GM18508 (cell line): ENCODE results near the gene TSSC4.

Source experiments
- ATAC-seq: cut with Tn5 transposase; IDR thresholded peaks from one replicate; pipeline ENCODE4 v1.9.1; 2021; ENCODE audit warnings: moderate number of reproducible peaks; ENCODE audit not compliant: insufficient read depth, unreplicated experiment

The TSSC4 gene

DNA sequence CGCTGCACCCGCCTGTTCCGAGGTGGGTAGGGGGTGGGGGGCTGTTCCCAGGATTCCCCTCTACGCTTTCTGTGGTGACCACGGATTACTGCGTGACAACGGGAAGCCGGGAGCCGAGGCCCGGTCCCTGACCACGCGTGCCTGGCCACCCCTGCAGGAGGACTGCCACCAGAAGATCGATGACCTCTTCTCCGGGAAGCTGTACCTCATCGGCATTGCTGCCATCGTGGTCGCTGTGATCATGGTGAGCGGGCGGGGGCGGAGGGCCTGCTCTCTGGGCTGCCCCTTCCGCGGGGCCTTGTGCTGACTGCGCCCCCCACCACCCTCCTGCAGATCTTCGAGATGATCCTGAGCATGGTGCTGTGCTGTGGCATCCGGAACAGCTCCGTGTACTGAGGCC lies 4.1 kb upstream of the TSSC4 start:
- no peak for ATAC-seq

DNA sequence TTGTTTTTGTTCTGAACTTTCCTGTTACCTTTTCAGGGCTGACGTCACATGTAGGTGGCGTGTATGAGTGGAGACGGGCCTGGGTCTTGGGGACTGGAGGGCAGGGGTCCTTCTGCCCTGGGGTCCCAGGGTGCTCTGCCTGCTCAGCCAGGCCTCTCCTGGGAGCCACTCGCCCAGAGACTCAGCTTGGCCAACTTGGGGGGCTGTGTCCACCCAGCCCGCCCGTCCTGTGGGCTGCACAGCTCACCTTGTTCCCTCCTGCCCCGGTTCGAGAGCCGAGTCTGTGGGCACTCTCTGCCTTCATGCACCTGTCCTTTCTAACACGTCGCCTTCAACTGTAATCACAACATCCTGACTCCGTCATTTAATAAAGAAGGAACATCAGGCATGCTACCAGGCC lies 3.5 kb upstream of the TSSC4 start:
- no peak for ATAC-seq

DNA sequence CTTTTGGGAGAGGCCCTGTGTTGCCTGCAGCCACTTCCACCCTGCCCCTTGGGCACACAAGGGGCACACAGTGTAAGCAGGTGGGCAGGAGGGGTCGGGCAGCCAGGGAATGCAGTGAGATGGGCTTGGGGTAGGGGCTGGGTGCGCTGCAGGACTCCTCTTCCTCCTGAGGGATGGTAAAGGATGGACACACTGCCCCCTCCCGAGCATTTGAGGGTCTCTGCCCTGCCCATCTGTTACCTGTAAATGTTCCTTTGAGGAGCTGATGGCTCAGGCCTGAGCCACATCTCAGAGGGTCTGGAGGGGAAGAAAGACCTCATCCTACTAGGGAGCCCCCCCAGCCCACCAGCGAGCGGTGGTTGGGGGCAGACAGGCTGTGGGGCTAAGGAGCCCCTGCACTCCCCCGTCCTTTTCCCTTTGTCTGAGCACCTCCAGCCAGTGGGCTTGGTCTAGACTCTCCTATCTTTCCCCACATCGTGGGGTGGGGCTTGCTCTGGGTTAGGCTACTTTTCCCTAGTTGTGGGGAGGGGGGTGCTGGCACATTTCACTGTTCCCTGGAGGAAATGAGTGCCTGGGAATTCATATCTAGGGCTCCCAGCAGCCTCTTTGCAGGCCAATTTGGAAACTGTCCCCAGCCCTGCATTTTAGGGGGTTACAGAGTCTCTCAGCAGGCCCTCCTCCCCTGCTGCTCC lies 1.7 kb upstream of the TSSC4 start:
- ATAC-seq = no peak

DNA sequence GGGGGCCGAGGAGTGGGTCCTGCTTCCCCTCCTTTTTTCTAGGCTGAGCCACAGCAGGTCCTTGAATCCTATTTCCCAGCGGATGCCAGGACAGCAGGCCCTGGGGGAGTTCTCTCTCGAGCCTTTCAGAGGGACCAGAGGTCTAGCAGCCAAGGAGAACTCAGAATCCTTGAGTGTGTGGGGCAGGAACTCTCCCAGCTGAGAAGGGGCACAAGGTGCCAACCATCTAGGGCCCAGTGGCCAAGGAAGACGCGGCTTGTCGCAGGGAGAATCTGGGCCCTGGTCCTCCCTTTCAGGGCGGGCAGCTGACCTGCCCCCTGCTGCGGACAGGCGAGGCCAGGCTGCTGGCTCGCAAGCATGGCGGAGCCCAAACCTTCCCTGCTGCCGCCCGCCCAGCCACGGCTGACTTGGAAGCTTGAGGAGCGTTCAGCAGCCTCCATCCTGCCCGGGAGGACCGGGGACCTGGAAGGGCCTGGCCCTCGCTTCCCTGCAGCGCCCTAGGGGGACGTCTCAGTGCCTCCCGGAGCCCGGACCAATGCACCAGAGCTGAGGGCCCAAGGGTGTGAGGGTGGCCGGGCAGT lies 972 bp upstream of the TSSC4 start:
- peak; percentile 1 for ATAC-seq

DNA sequence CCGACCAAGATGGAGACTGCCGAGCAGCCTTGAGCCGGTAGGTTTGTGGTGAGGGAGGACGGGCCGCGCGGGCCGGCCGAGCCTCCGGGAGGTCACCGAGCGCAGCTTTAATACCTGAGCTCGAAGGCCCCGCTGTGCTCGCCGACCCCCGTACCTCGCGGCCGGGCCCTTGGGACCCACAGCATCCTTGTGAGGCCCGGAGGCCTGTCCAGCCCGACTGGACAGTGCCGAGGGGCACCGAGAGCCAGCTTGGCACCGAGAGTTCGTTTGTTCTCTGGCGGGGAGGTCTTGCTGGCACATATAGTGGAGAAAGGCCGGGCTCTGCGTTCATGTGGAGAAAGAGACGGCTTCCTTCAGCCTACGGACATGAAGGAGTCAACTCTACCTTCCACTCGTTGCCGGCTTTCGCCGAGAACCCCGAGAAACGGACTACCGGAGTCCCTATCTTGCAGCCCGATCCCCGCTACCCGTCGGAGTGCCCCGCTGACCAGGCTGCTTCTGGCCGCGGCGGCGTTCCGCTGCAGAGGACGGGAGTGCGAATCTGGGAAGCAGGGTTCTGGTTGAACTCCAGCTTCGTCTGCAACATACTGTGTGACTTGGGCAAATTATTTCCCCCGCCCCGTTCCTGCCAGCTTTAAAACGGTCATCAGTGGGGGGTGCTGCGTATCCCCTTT lies 349 bp downstream of the TSSC4 start:
- peak; percentile 3 for ATAC-seq

DNA sequence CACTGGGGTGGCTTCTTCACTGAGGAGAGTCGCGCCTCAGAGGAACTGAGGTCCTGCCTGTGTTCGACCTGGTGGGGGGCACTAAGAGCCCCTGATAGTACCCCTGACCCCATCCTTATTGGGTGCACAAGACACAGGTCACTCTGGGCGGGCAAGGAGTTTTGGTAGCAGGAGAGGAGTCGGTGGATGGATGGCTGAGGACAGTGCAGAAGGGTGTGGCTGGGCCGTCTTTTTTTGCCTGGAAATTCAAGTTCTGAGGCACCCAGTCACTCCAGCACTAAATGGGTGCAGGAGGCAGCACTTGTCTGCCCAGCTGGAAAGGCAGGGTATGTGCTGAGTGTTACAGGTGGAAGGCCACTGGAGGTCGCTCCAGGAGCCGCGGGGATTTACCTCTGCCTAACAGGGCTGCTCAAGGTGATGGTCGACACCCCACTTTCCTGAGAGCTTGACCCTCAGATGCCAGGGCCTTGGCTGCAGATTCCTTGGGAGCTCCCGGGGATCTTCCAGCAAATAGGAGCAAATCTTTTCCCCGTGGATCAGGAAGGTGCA lies 960 bp downstream of the TSSC4 start:
- ATAC-seq = no peak

DNA sequence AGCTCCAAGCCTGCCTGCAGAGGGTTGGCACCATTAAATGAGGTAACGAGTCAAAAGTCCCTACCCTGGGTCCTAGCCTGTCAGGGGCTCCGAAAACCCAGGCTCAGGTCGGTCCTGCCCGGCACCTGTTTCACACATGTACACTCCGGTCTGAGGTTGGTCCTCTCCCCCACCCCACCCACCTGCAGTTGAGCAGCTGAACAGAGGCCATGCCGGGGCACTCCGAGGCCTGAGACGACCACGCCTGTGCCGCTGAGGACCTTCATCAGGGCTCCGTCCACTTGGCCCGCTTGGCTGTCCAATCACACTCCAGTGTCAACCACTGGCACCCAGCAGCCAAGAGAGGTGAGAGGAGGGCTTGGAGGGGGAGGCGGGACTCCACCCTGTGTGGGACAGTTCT lies 1.6 kb downstream of the TSSC4 start:
- ATAC-seq = no peak

DNA sequence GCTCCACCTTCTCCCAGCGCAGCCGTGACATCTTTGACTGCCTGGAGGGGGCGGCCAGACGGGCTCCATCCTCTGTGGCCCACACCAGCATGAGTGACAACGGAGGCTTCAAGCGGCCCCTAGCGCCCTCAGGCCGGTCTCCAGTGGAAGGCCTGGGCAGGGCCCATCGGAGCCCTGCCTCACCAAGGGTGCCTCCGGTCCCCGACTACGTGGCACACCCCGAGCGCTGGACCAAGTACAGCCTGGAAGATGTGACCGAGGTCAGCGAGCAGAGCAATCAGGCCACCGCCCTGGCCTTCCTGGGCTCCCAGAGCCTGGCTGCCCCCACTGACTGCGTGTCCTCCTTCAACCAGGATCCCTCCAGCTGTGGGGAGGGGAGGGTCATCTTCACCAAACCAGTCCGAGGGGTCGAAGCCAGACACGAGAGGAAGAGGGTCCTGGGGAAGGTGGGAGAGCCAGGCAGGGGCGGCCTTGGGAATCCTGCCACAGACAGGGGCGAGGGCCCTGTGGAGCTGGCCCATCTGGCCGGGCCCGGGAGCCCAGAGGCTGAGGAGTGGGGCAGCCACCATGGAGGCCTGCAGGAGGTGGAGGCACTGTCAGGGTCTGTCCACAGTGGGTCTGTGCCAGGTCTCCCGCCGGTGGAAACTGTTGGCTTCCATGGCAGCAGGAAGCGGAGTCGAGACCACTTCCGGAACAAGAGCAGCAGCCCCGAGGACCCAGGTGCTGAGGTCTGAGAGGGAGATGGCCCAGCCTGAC lies 2.5 kb downstream of the TSSC4 start:
- no peak for ATAC-seq

DNA sequence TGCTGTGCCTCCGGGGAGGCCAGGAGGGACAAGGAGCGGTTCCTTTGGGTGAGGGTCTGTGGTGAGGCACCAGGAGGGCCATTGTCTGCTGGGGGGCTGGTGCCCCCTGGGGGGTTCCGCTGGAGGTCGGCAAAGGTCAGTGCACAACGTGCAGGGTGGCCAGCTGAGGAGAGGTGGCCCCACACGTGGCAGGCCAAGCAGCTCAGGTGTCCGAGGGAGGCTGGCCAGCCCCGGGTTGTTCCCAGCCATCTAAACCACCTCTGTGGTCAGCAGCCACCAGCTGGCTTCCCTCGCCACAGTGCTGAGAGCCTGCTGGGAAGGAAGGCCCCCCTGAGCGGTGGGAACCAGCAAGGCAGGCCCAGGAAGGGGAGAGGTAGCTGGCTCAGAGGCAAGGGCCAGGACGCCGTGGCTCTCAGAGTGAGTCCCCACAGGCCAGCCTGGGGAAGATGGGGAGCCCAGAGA lies 4.2 kb downstream of the TSSC4 start:
- ATAC-seq = no peak

DNA sequence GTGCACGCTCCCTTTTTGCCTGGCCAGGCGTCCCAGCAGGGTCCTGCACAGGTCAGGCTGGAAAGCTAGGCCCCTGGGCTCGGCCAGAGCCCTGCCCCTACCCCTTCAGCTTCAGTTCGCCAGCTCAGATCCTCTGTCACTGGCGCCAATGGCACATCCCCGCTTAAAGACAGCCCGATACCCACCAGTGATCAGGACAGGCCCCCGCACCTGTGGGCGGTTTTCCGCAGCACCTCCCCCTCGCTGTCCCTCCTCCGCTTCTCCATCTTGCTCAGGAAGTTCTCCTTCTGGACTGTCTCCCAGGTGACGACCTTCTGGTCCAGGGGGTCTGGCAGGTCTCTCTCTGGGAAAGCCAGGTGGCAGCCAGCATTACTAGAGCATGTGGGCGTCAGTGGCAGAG lies 5.9 kb downstream of the TSSC4 start:
- ATAC-seq = no peak

DNA sequence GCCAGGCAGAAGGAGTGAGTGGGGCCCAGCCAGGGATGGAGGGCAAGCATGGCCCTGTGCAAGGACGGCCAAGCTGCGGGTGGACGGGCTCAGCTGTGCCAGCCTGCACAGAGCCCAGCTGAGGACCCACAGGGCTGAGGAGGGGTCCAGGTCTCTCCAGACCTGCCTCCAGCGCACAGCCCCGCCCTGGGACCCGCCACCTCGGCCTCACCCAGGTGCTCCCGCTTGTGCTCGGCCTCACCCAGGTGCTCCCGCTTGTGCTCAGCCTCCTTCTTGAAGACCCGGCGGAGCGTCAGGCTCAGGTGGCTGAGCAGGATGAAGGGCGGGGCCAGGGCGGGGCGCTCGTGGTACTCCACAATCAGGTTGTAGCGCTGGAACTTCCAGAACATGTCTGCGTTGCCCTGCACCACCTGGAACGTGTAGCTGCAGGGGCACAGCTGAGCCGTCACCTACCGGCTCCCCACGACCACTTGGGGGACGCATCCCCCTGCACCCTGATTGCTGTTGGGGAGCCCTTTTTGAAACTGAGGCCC lies 6.4 kb downstream of the TSSC4 start:
- ATAC-seq = no peak

DNA sequence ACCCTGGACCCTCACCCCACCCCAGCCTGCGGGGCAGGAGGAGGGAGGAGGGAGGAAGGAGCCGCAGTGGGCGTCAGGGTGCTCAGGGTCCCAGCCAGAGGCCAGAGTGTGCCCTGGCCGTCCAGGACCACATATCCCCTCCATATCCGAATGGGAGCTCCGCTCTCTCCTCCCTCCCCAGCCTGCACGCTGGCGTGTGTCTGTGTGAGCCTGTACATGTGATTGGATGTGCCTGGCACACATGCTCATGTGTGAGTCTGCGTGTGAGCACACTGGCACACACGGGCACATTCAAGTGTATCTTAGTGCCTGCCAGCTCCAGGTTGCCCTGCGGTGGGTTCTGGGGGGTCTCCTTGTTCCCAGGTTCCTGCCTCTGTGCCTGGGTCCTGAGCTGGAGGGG lies 8.1 kb downstream of the TSSC4 start:
- ATAC-seq = no peak

DNA sequence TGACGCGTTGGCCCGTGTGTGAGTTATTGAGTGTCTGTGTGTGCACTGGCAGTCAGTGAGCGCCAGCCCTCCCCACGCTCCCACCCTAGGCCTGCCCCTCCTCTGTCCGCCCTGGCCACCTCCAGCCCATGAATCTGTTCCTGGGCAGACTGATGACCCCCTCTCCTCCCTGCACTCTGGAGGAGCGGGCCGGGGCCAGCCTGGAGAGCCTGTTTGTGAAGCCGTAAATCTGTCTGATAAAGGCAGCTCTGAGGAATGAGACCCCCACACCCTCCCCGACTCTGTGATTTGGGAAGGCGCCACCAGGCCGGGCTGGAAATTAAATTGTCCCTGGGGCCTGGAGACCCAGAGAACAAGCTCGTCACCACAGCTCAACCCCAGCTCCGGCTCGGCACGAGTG lies 8.6 kb downstream of the TSSC4 start:
- ATAC-seq = no peak

DNA sequence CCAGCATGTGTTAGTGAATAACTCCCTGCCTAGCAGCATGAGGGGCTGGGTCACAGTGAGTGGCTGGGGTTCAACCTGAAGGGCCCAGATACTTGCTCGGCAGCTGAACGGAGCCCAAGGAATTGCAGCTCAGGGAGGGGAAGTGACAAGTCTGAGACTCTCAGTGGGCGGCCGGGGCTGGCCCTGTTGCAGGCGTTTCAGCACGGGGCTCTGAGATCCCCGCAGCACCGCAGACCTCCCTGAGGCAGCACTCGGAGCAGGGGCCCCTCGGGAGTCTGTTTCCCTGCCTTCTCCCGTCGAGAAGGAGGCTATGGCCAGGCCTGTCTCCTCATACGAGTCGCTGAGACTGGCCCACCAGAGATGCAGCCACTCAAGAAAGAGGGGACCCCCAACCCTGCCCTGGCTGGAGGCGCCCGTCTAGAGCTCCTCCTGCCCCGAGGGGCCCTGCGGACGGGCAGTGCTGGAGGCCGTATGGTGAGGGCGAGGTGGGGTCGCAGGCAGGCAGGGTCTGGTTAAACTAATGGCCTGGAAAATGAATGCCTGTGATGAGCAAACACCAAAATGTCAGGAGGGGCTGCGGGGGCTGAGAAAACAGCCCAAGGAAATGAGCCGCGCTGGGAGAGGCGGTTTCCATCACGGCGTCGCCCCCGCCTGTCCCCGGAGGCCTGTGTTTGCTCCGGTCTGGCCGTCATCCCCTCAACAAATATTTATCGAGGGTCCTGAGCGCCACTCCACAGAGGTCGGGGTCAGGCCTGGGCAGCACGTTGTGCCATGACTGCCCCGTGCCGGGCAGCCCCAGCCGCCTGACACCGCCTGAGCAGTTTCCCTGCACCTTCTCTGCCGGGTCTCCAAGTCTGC lies 9.3 kb downstream of the TSSC4 start:
- ATAC-seq = no peak

DNA sequence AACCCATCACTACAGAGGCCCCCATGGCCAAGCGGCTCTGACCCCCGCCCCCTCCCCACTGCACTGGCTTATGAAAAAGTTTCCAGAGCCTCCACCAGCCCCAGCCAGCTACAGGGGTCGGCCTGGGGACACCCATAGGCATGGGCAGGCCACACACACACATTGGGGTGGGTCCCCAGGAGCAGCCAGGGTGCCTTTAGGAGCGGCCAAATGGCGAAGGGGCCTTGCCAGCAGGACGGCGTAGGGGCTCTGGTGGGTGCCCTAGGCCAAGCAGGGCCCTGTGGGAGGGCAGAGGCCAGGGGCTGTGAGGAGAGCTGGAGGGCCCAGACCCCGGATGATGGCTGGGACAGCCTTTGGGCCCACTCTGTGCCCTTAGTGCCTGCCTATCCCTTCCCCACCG lies 10.1 kb downstream of the TSSC4 start:
- ATAC-seq = no peak

DNA sequence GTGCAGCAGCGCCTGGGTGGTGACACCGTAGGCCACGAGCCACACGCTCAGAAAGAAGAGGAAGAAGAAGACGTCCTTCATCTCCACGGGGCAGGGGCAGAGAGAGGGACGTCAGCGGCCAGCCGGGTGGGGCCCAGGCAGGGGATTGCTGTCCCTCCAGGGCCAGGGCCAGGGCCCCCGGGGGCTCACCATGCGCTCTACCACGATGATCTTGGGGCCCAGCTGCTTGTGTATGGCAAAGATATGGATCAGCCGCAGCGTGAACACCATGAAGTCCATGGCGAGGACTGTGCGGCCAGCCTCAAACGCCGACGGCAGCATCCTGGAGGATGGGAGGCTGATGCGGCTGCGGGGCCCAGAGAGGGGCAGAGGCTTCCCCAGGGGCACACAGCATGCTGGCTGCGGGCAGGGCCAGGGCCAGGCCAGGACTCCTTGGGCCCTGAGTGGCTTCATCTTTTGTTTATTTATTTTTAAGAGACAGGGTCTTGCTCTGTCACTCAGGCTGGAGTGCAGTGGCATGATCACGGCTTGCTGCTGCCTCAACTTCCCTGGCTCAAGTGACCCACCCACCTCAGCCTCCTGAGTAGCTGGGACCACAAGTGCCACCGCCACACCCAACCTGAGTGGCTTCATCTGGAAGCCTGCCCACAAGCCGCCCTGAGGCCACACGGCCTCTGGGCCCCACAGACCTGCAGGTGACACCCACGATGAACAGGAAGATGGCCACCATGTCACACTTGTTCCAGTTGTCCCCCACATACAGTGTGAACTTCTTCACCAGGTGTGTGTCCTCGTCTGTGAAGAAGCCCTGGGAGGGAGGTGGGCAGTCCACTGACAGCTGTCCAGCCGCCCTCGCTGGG lies 11.1 kb downstream of the TSSC4 start:
- ATAC-seq = no peak

DNA sequence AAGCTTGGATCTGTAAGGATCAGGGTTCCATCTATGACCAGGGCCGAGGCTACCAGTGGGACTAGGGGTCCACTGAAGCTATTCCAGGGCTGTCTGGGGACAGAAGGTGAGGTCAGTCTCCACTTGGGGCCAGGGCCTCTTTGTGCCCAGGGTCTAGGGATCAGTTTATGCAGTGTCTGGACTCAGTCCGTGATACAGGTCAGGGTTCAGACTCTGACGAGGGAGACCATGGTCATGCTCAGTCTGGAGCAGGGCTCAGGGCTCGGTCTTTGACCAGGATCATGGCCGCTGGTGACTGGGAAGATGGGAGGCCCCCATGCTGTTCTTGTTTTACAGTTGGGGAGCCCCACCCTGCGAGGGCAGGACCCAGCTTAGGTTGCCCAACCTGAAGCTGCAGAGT lies 11.8 kb downstream of the TSSC4 start:
- no peak for ATAC-seq

DNA sequence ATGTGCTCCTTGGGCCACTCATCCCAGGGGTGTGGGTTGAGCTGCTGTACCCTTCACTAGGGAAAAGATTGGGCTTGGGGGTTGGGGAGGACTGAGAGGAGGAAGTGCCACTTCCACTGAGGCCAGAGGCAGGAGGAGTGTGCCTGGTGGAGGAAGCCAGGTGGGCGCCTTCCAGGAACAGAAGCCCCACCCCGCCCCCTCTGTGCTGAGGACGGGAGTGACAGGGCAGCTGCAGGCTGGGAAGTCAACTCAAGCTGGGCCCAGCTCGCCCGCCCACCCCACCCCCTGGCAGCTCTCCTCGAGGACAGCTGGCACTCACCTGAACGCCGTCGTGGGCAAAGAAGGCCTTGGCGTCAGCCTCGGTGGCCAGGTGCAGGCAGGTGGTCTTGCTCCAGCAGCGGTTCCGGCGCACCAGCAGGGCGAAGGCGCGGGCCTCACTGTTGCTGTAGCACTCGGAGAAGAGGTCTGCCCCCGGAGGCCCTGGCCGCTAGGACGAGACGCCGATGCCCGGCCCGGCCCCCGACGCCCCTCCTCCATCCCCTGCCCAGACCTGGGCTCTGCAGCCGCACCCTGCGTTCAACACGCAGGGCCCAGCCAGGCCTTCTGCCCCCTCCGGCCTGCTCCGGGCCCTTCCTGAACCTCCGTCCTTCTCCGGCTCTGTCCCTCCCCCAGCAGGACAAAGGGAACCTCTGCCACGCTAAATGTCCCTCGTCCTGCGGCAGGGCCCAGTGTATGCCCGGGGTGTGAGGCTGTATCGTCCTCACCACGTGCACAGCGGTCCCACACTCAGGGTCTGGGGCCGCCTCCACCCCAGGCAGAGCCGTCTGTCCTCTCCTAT lies 13.4 kb downstream of the TSSC4 start:
- ATAC-seq = no peak
